Measurements from ENCODE around the gene SLC39A1. TPM values are rescaled to one million over a fixed set of nuclear protein-coding genes. Genes with fewer than 3 reads are reported as not detected.
A peak's percentile ranks its signal among the peaks of the same experiment; 100 is the strongest.

The SLC39A1 gene
- total and polyA plus RNA-seq, 3 donors from 2014 or later: 46.5 to 62.5 (median 54.5) TPM

DNA sequence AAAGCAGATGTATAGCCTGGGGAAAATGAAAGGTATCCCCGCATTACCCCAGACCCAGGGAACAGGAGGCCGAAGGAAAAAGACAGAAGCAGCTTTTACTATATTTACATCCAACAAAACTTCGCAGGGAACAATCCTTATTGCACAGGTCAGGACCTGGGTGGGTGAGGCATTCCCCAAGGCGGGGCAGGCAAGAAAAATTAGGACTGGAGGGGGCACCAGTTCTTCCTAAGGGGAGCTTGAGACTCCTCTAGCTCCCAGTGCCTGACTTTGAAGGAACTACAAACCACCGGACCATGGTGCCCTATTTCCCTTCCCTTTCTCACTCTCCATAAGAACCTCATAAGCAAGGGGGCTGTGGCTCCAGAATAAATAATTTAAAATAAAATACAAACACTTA is 33.9 kb downstream of the SLC39A1 start:
- Histone ChIP-seq H3K9me3 (no peaks in the 10 kb centered on the region), H3K27ac (no peak overlapping the region), H3K27me3 (no peaks in the 10 kb centered on the region), H3K36me3 (ENCODE audit: low read depth, missing control alignments) (no peaks in the 10 kb centered on the region), H3K4me1 (no peaks in the 10 kb centered on the region), H3K4me3 (no peak overlapping the region)
- intact Hi-C loops (cut with DNase I; ENCODE audit: low total_unique reads): no loop called here
- no peak for TF ChIP-seq POLR2A (IDR thresholded peaks at IDR 0.05)
- TF ChIP-seq, protein P1, sequence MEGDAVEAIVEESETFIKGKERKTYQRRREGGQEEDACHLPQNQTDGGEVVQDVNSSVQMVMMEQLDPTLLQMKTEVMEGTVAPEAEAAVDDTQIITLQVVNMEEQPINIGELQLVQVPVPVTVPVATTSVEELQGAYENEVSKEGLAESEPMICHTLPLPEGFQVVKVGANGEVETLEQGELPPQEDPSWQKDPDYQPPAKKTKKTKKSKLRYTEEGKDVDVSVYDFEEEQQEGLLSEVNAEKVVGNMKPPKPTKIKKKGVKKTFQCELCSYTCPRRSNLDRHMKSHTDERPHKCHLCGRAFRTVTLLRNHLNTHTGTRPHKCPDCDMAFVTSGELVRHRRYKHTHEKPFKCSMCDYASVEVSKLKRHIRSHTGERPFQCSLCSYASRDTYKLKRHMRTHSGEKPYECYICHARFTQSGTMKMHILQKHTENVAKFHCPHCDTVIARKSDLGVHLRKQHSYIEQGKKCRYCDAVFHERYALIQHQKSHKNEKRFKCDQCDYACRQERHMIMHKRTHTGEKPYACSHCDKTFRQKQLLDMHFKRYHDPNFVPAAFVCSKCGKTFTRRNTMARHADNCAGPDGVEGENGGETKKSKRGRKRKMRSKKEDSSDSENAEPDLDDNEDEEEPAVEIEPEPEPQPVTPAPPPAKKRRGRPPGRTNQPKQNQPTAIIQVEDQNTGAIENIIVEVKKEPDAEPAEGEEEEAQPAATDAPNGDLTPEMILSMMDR (IDR thresholded peaks at IDR 0.05): no peak
- DNase-seq: no peak
- WGBS, 2 donors: 88 to 92% methylated on average over 5 of the region's 5 CpGs

DNA sequence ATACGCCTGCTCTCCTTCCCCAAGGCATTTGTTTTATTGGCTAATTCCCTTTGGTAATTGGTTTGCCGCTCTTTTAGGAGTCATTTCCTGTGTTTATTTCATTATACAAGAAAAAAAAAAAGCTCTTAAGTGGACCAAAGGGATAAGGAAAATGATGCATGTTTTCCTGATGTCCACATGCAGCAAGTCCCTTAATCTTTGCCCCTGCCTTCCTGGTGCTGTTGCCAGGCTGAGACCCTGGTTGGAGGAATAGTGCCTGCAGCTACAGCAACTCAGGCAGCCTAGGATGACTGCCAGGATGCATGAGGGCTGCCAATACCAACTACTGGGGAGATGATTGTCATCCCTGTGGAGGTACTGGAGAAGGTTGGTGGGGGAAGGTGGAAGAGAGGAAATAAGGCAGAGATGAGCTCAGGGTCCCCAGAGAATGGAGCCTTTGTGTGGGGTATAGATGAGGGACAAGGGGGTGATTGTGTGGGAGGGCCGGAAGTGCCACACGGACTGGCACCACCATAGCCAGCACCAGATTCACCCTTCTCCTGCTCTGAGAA is 34.5 kb downstream of the SLC39A1 start:
- intact Hi-C loops (cut with DNase I; ENCODE audit: low total_unique reads): no loop called here
- H3K27ac ChIP-seq: no peak overlapping the region
- no peaks in the 10 kb centered on the region for H3K9me3 ChIP-seq
- H3K4me1 ChIP-seq: no peaks in the 10 kb centered on the region
- WGBS, 2 donors: 52 to 69% methylated on average over 4 of the region's 4 CpGs
- no peak for DNase-seq
- H3K4me3 ChIP-seq: no peak overlapping the region
- H3K27me3 ChIP-seq: no peaks in the 10 kb centered on the region
- TF ChIP-seq, protein P1 (IDR thresholded peaks at IDR 0.05): no peak
- no peak for TF ChIP-seq POLR2A (IDR thresholded peaks at IDR 0.05)
- H3K36me3 ChIP-seq (ENCODE audit: low read depth, missing control alignments): no peaks in the 10 kb centered on the region

- TF ChIP-seq POLR2A (IDR thresholded peaks at IDR 0.05): no peak
- H3K36me3 ChIP-seq (ENCODE audit: low read depth, missing control alignments): no peaks in the 10 kb centered on the region
- WGBS, 2 donors: 78 to 84% methylated on average over 1 of the region's 1 CpG
- H3K27me3 ChIP-seq: no peaks in the 10 kb centered on the region
- H3K4me3 ChIP-seq: no peak overlapping the region
- no peak for DNase-seq
- H3K9me3 ChIP-seq: no peaks in the 10 kb centered on the region
- intact Hi-C loops (cut with DNase I; ENCODE audit: low total_unique reads): no loop called here
- no peak overlapping the region for H3K27ac ChIP-seq
- H3K4me1 ChIP-seq: no peaks in the 10 kb centered on the region
Measured at GRCh38 chr1:153928245-153928644, 35.1 kb downstream of the SLC39A1 start.

DNA sequence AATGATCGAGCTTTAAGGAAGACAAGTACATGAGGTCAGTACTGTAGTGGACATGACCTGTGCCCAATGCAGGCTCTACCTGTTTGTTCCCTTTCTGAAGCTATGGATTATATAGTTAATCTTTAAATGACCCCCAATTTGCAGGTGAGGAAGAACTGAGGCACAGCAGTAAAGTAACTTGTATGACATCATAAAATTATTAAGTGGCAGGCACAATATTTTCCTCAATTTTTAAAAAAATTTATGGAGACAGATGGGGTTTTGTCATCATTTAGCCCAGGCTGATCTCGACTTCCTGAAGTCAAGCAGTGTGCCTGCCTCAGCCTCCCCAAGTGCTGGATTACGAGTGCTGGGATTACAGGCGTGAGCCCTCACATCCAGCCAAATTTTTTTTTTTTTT is 36.9 kb downstream of the SLC39A1 start:
- 86% methylated on average over 4 of the region's 4 CpGs for WGBS, 2 donors
- no peaks in the 10 kb centered on the region for H3K27me3 ChIP-seq
- H3K27ac ChIP-seq: no peak overlapping the region
- intact Hi-C loops (cut with DNase I; ENCODE audit: low total_unique reads): no loop called here
- TF ChIP-seq, protein P1 (IDR thresholded peaks at IDR 0.05): no peak
- no peak for TF ChIP-seq POLR2A (IDR thresholded peaks at IDR 0.05)
- no peak overlapping the region for H3K4me3 ChIP-seq
- DNase-seq: no peak
- H3K36me3 ChIP-seq (ENCODE audit: low read depth, missing control alignments): no peaks in the 10 kb centered on the region
- H3K9me3 ChIP-seq: no peaks in the 10 kb centered on the region
- H3K4me1 ChIP-seq: peaks cover 4% of the 10 kb centered on the region

- peak; percentile 100 for DNase-seq
- no peak for TF ChIP-seq POLR2A (IDR thresholded peaks at IDR 0.05)
- TF ChIP-seq, protein P1 (IDR thresholded peaks at IDR 0.05): peak in 1 of 3 experiments; percentile 11
- peak within 1 kb of the TSS; percentile 98 to 99 for H3K4me3 ChIP-seq
- H3K9me3 ChIP-seq: no peaks in the 10 kb centered on the region
- H3K36me3 ChIP-seq (ENCODE audit: low read depth, missing control alignments): no peaks in the 10 kb centered on the region
- H3K4me1 ChIP-seq: peaks cover 23% of the 10 kb centered on the region
- peak within 1 kb of the TSS; percentile 97 to 98 for H3K27ac ChIP-seq
- intact Hi-C loops (cut with DNase I; ENCODE audit: low total_unique reads): no loop called here
- no peaks in the 10 kb centered on the region for H3K27me3 ChIP-seq
- WGBS, 2 donors: 0 to 1% methylated on average over 51 to 53 of the region's 53 CpGs
Measured at GRCh38 chr1:153922972-153923925, 40.1 kb downstream of the SLC39A1 start, which contains the start of gene GATAD2B. TSS of gene GATAD2B (minus strand) at chr1:153922972. CDS start at chr1:153828347, 94,625 bp downstream.

Data from testis (tissue), 3 donors.